GM12892 (cell line): ENCODE measurements around the gene CENPU.

Source experiments
- POLR2A ChIP-seq: IDR thresholded peaks from 2 replicates; pipeline ENCODE4 v1.6.1; 2011; ENCODE audit warnings: low read depth, low read length, control low read depth
- POLR2AphosphoS5 ChIP-seq: IDR thresholded peaks from 2 replicates; pipeline ENCODE4 v1.6.1; 2011; ENCODE audit warnings: low read depth, low read length, control low read depth
- TAF1 ChIP-seq: IDR thresholded peaks from 2 replicates; pipeline ENCODE4 v1.6.1; 2011; ENCODE audit warnings: low read depth, mild to moderate bottlenecking, control low read depth, low read length, borderline replicate concordance

GRCh38 chr4:184760681-184761080 lies 26.8 kb upstream of the CENPU start:
- TF ChIP-seq POLR2A (no peak), POLR2AphosphoS5 (no peak), TAF1 (no peak)
